ENCODE measurements around the gene TADA2A.

DNA sequence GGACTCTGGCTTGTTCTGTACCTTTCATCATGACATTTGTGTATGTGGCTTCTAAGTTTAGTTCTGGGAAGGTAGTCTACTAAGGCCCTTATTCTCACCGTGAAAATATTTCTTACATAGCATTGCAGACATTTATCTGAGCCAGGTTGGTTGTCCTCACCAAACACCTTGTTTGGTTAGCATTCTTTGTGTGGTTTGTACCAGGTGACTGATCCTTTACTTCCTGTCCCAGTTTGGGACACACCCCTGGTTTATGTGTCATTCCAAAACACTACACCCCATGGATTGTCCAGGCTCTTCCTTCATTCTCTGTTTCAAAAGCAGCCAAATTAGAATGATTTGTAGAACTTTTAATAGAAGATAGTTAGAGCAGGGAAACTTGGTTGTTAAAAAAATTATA is 59.8 kb downstream of the TADA2A start:
- TF ChIP-seq GATA2 (IDR thresholded peaks at IDR 0.05; ENCODE audit: low read depth, low read length) (no peak), GATA3 (IDR thresholded peaks at IDR 0.05; ENCODE audit: low read depth, low read length) (no peak)
